Peyer's patch (tissue), 4 donors: ENCODE measurements around the gene PACSIN2.

Experiments
- POLR2A ChIP-seq, 2 donors: fragments of 450-650 bp; IDR thresholded peaks; one replicate each; pipeline ENCODE4 v1.5.1; 2017; ENCODE audit warnings: antibody characterized with exemption in 2 of 2, mild to moderate bottlenecking in 2 of 2, moderate library complexity in 2 of 2
- TF ChIP-seq, protein P1 (sequence below), 6 experiments: fragments of 450-650 bp in 4 of 6; fragments of 200-600 bp in 2 of 6; sonication (generic) in 1 of 6; IDR thresholded peaks; one replicate each; pipeline ENCODE4 v1.5.1; 2017 to 2019; ENCODE audit warnings: antibody characterized with exemption in 6 of 6, mild to moderate bottlenecking in 3 of 6, moderate library complexity in 1 of 6

DNA sequence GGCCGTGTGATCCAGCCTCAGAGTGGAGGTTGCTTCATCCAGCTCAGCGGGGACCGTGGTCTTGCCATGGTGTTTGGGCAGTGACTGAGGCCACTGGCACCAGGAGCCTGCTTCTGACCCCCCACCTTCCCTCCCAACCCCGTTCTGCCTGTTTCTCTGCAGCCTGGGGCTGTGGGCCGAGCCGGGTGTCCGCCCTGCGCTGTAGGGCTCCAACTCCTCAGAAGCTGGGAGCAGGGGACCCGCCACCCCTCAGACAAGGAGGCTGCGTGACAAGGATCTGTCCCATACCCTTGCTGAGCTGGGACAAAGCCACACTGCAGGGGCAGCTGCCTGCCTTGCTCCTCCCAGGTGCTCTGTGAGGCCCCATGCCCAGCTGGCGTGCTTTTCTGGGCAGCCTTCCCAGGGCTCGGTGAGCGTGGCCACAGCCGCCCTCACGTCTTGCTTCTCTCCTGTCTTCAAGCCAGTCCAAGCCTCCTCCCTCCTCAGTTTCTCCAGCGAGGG lies 146.1 kb downstream of the PACSIN2 start:
- TF ChIP-seq, protein P1, sequence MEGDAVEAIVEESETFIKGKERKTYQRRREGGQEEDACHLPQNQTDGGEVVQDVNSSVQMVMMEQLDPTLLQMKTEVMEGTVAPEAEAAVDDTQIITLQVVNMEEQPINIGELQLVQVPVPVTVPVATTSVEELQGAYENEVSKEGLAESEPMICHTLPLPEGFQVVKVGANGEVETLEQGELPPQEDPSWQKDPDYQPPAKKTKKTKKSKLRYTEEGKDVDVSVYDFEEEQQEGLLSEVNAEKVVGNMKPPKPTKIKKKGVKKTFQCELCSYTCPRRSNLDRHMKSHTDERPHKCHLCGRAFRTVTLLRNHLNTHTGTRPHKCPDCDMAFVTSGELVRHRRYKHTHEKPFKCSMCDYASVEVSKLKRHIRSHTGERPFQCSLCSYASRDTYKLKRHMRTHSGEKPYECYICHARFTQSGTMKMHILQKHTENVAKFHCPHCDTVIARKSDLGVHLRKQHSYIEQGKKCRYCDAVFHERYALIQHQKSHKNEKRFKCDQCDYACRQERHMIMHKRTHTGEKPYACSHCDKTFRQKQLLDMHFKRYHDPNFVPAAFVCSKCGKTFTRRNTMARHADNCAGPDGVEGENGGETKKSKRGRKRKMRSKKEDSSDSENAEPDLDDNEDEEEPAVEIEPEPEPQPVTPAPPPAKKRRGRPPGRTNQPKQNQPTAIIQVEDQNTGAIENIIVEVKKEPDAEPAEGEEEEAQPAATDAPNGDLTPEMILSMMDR (IDR thresholded peaks at IDR 0.05): no peak
- TF ChIP-seq POLR2A (IDR thresholded peaks at IDR 0.05): no peak
